IPS DF 19.7 (cell line): ENCODE results near the gene USP8.
"Not testable (repeated sequence)": the region's sequence is repeated elsewhere in the genome, so short reads cannot be mapped to it uniquely, and the experiment has no call there.

ENCODE experiments used
- DNase-seq: peaks from one replicate; pipeline ENCODE4 v3.0.0-alpha.2; 2013; ENCODE audit warnings: low read depth, low spot score

USP8 gene

GRCh38 chr15:50424066-50424890 is at the start of gene USP8:
USP8 (plus strand) TSS chr15:50424405; CDS start chr15:50439074, 14,669 bp downstream.
- DNase-seq = peak; percentile 93

- no peak for DNase-seq
Observed at GRCh38 chr15:50377867-50378751, 46.1 kb upstream of the USP8 start.

GRCh38 chr15:50378776-50379175 is 45.4 kb upstream of the USP8 start:
- no peak for DNase-seq

- not testable (repeated sequence) for DNase-seq
Observed at GRCh38 chr15:50379413-50379812, 44.8 kb upstream of the USP8 start.

GRCh38 chr15:50380089-50380488 is 44.1 kb upstream of the USP8 start:
- no peak for DNase-seq

- no peak for DNase-seq
Observed at GRCh38 chr15:50381438-50381837, 42.8 kb upstream of the USP8 start.

- DNase-seq = not testable (repeated sequence)
Observed at GRCh38 chr15:50382408-50382807, 41.8 kb upstream of the USP8 start.

GRCh38 chr15:50390554-50391264 is 33.5 kb upstream of the USP8 start:
- DNase-seq = no peak

GRCh38 chr15:50391561-50391960 is 32.6 kb upstream of the USP8 start:
- DNase-seq = not testable (repeated sequence)

GRCh38 chr15:50411870-50412269 is 12.3 kb upstream of the USP8 start:
- DNase-seq = no peak

- DNase-seq = no peak
Observed at GRCh38 chr15:50414624-50415023, 9.6 kb upstream of the USP8 start.

- no peak for DNase-seq
Observed at GRCh38 chr15:50415752-50416404, 8.3 kb upstream of the USP8 start.

- no peak for DNase-seq
Observed at GRCh38 chr15:50416890-50417289, 7.3 kb upstream of the USP8 start.

GRCh38 chr15:50418041-50418583 is 6.1 kb upstream of the USP8 start:
- no peak for DNase-seq

GRCh38 chr15:50425219-50425618 is 1.0 kb downstream of the USP8 start:
- no peak for DNase-seq

GRCh38 chr15:50425678-50426246 is 1.6 kb downstream of the USP8 start:
- DNase-seq = not testable (repeated sequence)

GRCh38 chr15:50426428-50426827 is 2.2 kb downstream of the USP8 start:
- DNase-seq = no peak

GRCh38 chr15:50431204-50431603 is 7.0 kb downstream of the USP8 start:
- DNase-seq = no peak

- no peak for DNase-seq
Observed at GRCh38 chr15:50432230-50432629, 8.0 kb downstream of the USP8 start.

GRCh38 chr15:50435772-50436171 is 11.6 kb downstream of the USP8 start:
- DNase-seq = no peak

- no peak for DNase-seq
Observed at GRCh38 chr15:50438251-50438650, 14.0 kb downstream of the USP8 start.
